Myocyte (in vitro differentiated cells): ENCODE data around the gene HARBI1. TPM values are rescaled to one million over a fixed set of nuclear protein-coding genes. Genes with fewer than 3 reads are reported as not detected.

Experiments used
- DNase-seq: peaks from one replicate; pipeline ENCODE4 v3.0.0-alpha.2; 2012; ENCODE audit warnings: low read depth
- polyA plus RNA-seq: library from polyadenylated mRNA; unstranded; fragments of >200 nt; gene quantifications from one replicate; pipeline ENCODE4 v1.2.1, GENCODE V29; 2012; ENCODE audit warnings: missing spikeins
- total RNA-seq: library from RNA; depleted of rRNA; stranded (reverse); fragments of >200 nt; gene quantifications from 2 replicates; pipeline ENCODE4 v1.2.3, GENCODE V29; 2014

The HARBI1 gene, protein sequence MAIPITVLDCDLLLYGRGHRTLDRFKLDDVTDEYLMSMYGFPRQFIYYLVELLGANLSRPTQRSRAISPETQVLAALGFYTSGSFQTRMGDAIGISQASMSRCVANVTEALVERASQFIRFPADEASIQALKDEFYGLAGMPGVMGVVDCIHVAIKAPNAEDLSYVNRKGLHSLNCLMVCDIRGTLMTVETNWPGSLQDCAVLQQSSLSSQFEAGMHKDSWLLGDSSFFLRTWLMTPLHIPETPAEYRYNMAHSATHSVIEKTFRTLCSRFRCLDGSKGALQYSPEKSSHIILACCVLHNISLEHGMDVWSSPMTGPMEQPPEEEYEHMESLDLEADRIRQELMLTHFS
- total RNA-seq = 2.7 and 4.3 TPM in 2 replicates
- polyA plus RNA-seq = 4.9 TPM

- peak; percentile 88 for DNase-seq
Measured at GRCh38 chr11:46617134-46617971, at the start of gene HARBI1, which contains the start of gene ATG13. TSS of gene HARBI1 (minus strand) at chr11:46617227. CDS start at chr11:46616237, 990 bp downstream. TSS of gene ATG13 (plus strand) at chr11:46617553. CDS start at chr11:46644292, 26,739 bp downstream.

GRCh38 chr11:46666516-46666915 is 49.5 kb upstream of the HARBI1 start:
- no peak for DNase-seq

DNA sequence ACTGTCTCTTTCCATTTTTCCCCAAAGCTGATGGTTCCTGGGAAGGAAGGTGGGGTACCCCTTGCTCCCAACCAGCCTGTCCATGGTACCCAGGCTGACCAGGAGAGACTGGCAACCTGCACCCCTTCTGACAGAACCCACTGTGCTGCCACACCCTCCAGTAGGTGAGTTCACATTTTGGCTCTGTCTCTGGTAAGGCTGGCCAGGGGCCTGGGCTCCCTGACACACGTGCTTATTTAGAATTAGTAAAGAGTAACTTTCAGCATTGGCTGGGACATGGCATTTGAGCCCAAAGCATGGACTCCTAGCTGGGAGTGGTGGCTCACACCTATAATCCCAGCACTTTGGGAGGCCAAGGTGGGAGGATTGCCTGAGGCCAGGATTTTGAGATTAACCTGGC is 48.3 kb upstream of the HARBI1 start:
- DNase-seq = no peak

- no peak for DNase-seq
Measured at GRCh38 chr11:46664612-46665011, 47.6 kb upstream of the HARBI1 start.

GRCh38 chr11:46663277-46663940 is 46.4 kb upstream of the HARBI1 start:
- DNase-seq = no peak

GRCh38 chr11:46662366-46662765 is 45.3 kb upstream of the HARBI1 start:
- no peak for DNase-seq

DNA sequence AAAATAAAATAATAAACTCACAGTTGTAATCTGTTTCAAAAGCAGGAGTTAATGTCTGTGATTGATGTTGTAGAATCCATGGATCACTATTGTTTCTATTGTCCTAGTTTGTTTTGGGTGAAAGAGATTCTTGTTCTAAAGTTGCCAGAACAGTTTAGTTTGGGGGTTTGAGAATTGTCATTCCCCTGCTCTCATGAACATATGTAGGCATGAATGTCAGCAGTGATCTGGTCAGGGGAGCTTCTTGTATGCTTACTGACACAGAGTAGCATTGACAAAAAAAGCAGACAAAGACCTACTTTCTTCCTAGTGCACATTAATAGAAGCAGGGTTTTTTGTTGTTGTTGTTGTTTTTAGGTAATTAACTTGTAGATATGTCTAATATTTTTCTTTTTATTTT is 44.8 kb upstream of the HARBI1 start:
- DNase-seq = no peak

GRCh38 chr11:46659908-46660307 is 42.9 kb upstream of the HARBI1 start:
- peak; percentile 86 for DNase-seq

DNA sequence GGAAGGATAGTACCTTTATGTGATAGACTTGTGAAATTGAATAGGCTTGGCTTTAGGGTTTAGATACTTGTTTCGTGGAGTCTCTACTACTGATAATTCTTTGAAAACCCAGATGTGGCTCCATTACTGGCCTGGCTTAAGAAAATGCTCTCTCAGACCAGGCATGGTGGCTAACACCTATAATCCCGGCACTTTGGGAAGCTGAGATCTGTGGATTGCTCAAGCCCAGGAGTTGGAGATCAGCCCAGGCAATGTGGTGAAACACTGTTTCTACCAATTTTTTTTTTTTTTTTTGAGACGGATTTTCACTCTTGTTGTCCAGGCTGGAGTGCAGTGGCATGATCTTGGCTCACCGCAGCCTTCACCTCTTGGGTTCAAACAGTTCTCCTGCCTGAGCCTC is 41.2 kb upstream of the HARBI1 start:
- peak; percentile 62 for DNase-seq

DNA sequence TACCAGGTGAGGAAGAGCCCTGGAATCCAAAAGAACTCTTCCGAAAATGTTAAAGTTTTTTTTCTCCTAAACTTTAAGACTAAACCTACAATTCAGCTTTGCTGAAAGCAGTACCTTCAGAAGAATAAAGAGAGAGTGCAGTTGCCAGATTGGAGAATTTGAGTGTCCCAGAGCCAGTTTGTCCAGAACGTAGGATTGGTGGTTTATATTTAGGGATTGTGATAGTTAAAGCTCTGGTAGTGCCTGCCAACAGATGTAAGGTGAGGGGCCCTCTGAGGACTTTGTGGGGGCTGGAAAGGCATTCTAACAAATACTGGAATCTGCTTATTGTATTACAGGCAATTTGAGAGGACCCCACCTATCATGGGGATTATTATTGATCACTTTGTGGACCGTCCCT is 40.2 kb upstream of the HARBI1 start:
- DNase-seq = no peak

DNA sequence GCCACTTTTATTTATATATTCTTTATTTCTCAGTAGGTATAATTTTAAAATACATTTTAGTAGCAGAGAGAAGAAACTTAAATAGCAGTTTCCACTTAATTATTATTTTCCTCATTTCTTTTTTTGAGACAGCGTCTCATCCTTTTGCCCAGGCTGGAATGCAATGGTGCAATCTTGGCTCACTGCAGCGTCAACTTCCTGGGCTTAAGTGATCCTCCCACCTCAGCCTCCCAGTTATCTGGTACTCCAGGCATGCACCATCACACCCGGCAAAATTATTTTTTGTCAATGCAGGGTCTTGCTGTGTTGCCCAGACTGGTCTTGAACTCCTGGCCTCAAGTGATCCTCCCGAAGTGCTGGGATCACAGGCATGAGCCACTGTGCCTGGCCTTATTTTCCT is 38.6 kb upstream of the HARBI1 start:
- DNase-seq = no peak

DNA sequence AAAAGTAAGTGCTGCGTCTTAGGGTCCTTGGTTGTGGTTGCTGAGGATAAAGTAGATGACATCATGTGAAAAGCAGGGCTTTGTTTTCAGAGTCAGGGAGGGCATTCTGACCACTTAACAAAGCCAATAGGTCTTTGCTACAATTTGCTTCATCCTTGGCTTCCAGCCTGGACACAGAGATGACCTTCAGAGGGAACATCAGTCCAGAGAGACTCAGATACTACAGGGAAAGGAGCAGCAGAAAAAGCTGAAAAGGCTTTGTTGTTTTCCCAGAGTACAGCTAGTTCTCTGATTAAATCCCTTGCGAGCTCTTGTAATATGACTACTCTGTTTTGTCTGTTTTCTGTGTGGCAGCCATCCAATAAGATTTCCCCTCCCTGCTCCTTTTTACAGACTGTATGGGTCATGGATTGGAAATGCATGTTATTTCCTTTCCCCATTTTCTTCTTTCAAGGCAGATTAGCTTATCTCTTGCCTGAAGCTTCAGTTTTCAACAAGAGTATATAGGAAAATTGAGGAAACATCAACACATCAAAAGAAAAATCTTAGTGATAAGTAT is 32.2 kb upstream of the HARBI1 start:
- DNase-seq = peak; percentile 92

- DNase-seq = no peak
Measured at GRCh38 chr11:46643986-46644385, 27.0 kb upstream of the HARBI1 start.

DNA sequence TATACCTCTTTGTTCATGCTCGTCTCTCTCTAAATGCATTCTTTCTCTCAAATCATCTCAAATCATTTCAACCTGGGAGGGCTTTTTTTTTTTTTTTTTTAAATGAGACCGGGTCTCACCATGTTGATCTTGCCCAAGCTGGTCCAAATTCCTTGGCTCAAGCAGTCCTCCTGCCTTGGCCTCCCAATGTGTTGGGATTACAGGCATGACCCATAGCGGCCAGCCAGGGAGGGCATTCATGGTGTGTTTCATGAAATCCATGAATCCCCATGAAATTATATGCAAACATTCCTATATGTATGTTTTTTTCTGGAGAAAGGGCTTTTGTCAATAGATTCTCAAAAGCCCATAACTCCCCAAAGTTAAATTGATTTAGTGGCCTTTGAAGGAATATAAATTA is 26.5 kb upstream of the HARBI1 start:
- DNase-seq = no peak

GRCh38 chr11:46642627-46643335 is 25.8 kb upstream of the HARBI1 start:
- no peak for DNase-seq

DNA sequence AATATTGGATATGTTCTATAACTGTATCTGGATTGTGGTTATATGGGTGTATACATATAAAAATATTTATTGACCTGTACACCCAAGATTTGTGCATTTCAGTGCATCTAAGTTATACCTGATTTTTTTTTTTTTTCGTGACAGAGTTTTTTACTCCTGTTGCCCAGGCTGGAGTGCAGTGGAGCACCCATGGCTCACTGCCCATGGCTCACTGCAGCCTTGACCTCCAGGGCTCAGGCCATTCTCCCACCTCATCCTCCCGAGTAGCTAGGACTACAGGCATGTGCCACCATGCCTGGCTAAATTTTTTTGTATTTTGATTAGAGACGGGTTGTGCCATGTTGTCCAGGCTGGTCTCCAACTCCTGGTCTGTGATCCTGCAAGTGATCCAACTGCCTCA is 24.6 kb upstream of the HARBI1 start:
- DNase-seq = no peak

GRCh38 chr11:46640036-46640788 is 23.2 kb upstream of the HARBI1 start:
- DNase-seq = no peak

DNA sequence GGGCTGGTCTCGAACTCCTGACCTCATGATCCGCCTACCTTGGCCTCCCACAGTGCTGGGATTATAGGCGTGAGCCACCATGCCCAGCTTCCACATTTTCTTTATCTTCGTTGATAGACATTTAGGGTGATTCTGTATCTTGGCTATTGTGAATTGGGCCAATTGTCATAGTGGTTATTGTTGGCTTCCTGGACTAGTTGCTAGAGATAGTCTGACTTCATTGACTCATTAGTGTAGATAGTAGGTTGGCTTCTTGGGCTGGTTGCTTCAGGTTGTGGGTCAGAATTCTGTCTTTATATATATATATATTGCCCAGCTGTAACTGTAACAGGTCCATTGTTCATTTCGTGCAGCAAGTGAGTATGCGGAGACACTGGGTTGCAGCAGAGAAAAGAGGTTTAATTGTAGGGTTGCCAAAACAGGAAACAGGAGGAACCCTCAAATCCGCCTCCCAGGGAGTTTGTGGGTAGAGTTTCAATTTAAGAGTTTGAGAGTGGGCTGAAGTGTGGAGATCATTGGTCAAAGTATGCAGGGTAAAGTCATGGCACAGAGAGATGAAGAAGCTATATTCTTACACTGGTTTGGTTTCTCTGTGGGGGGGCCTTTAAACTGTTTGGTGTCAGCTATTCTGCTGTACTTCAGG is 22.3 kb upstream of the HARBI1 start:
- no peak for DNase-seq

DNA sequence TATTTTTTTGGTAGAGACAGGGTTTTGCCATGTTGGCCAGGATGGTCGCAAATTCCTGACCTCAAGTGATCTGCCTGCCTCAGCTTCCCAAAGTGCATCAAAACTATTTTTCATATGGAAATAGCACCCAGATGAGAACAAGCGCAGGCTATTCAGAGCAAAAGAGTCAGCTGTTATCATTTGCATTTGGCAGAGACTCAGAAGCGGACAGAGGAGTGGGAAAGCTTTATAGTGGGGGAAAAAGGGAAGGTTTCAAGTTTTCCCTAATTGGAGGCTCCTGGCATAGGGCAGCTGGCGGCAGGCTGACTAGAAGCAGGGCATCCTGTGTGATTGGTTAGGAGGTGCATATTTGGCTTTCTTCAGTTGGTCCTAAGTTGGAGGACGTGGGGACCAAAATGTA is 20.5 kb upstream of the HARBI1 start:
- no peak for DNase-seq
